ENCODE data around the gene LEPROT. TPM values are rescaled to one million over a fixed set of nuclear protein-coding genes. Genes with fewer than 3 reads are reported as not detected.

The LEPROT gene
- total and polyA plus RNA-seq, 2 experiments from 2014 or later: 22.9 to 24.9 TPM

GRCh38 chr1:65471213-65471833 lies 50.9 kb downstream of the LEPROT start (continued):
- TF ChIP-seq REST (IDR thresholded peaks at IDR 0.05; ENCODE audit: unreplicated experiment): no peak

GRCh38 chr1:65471861-65472332 lies 51.4 kb downstream of the LEPROT start:
- Histone ChIP-seq H3K4me1 (ENCODE audit: insufficient read depth) (peaks cover 5% of the 10 kb centered on the region; the same call in 1 of the 2 replicates), H4K20me1 (replicated peaks; ENCODE audit: insufficient read depth) (0 out of 2 replicates have a peak, but pooled peaks cover 3% of the 10 kb centered on the region), H3K9me2 (ENCODE audit: insufficient read depth) (no peaks in the 10 kb centered on the region), H3F3A (replicated peaks; ENCODE audit: low read depth) (no peaks in the 10 kb centered on the region), H3K27ac (ENCODE audit: low read depth) (no peak overlapping the region), H3K79me2 (replicated peaks; ENCODE audit: insufficient read depth) (no peaks in the 10 kb centered on the region), H3K36me3 (ENCODE audit: insufficient read depth) (no peaks in the 10 kb centered on the region), H3K4me2 (no peak overlapping the region), H3K27me3 (ENCODE audit: insufficient read depth) (no peaks in the 10 kb centered on the region), H3K4me3 (no peak overlapping the region), H2AFZ (no peak overlapping the region)
- Mint-ChIP-seq H3K4me1 (no peaks in the 10 kb centered on the region), H3K4me3 (no peak overlapping the region), H3K36me3 (ENCODE audit: low read depth) (no peaks in the 10 kb centered on the region), H3K27ac (no peak overlapping the region), H3K9me3 (no peaks in the 10 kb centered on the region), H3K27me3 (ENCODE audit: insufficient read depth, low read depth, poor library complexity) (no peaks in the 10 kb centered on the region)
- DNase-seq (ENCODE audit: low spot score): no peak
- no peak for ATAC-seq
- TF ChIP-seq POLR2AphosphoS5 (IDR thresholded peaks at IDR 0.05; ENCODE audit: low read depth) (no peak), CTCF (conservative IDR thresholded peaks at IDR 0.05; ENCODE audit: low read depth in 2 of 2) (no peak), ZNF114 (CRISPR knock-in tag; IDR thresholded peaks at IDR 0.05) (no peak), ZNF331 (CRISPR knock-in tag; IDR thresholded peaks at IDR 0.05; ENCODE audit: low read depth) (no peak), NANOG (IDR thresholded peaks at IDR 0.05; ENCODE audit: borderline replicate concordance) (no peak), ZNF462 (CRISPR knock-in tag; IDR thresholded peaks at IDR 0.05) (no peak), EZH2 (IDR thresholded peaks at IDR 0.05; ENCODE audit: low read depth, unreplicated experiment) (no peak), REST (IDR thresholded peaks at IDR 0.05; ENCODE audit: unreplicated experiment) (no peak), CREB1 (CRISPR knock-in tag; IDR thresholded peaks at IDR 0.05; ENCODE audit: low read depth) (no peak)
